Neural progenitor cell (in vitro differentiated cells): Measurements from ENCODE around the gene ZNF831. TPM values are rescaled to one million over a fixed set of nuclear protein-coding genes. Genes with fewer than 3 reads are reported as not detected.

Experiments
- DNase-seq: peaks from one replicate; pipeline ENCODE4 v3.0.0-alpha.2; 2016; ENCODE audit warnings: low spot score
- H2AFZ ChIP-seq: fragments of 200-600 bp; sonication (generic); replicated peaks from 2 replicates; pipeline ENCODE4 v1.6.1; 2016; ENCODE audit warnings: antibody characterized with exemption
- H3F3A ChIP-seq: fragments of 200-600 bp; sonication (generic); 2 replicates; pipeline ENCODE4 v1.6.1; 2016; ENCODE audit warnings: antibody characterized with exemption, low read depth
- H3K27ac ChIP-seq: fragments of 200-600 bp; sonication (generic); 2 replicates; pipeline ENCODE4 v1.5.1; 2016; ENCODE audit warnings: mild to moderate bottlenecking
- H3K27me3 ChIP-seq: fragments of 200-600 bp; sonication (generic); 2 replicates; pipeline ENCODE4 v1.6.1; 2016; ENCODE audit warnings: mild to moderate bottlenecking, moderate library complexity
- H3K36me3 ChIP-seq: fragments of 200-600 bp; sonication (generic); 2 replicates; pipeline ENCODE4 v1.5.1; 2016
- H3K4me1 ChIP-seq: fragments of 200-600 bp; sonication (generic); 2 replicates; pipeline ENCODE4 v1.6.1; 2016; ENCODE audit warnings: mixed run types
- H3K4me2 ChIP-seq: fragments of 200-600 bp; sonication (generic); 2 replicates; pipeline ENCODE4 v1.6.1; 2016
- H3K4me3 ChIP-seq: fragments of 200-600 bp; sonication (generic); 2 replicates; pipeline ENCODE4 v1.5.1; 2016
- H3K79me2 ChIP-seq: fragments of 200-600 bp; sonication (generic); 2 replicates; pipeline ENCODE4 v1.6.1; 2016; ENCODE audit warnings: low read depth
- H3K9ac ChIP-seq: fragments of 200-600 bp; sonication (generic); 2 replicates; pipeline ENCODE4 v1.6.1; 2016
- H3K9me3 ChIP-seq: fragments of 200-600 bp; sonication (generic); 2 replicates; pipeline ENCODE4 v1.5.1; 2016; ENCODE audit warnings: low read depth
- H4K20me1 ChIP-seq: fragments of 200-600 bp; sonication (generic); 2 replicates; pipeline ENCODE4 v1.6.1; 2016; ENCODE audit warnings: low read depth
- H3K27ac Mint-ChIP-seq: 3 replicates; pipeline ENCODE4 v1.8.0; 2021; ENCODE audit warnings: mixed read lengths
- H3K27me3 Mint-ChIP-seq: 2 replicates; pipeline ENCODE4 v1.8.0; 2022; ENCODE audit warnings: low read depth, mild to moderate bottlenecking, inconsistent platforms, moderate library complexity, mixed read lengths; ENCODE audit not compliant: insufficient read depth
- H3K36me3 Mint-ChIP-seq: 3 replicates; pipeline ENCODE4 v1.8.0; 2021; ENCODE audit warnings: mixed read lengths
- H3K4me1 Mint-ChIP-seq: 3 replicates; pipeline ENCODE4 v1.8.0; 2021; ENCODE audit warnings: mixed read lengths
- H3K4me3 Mint-ChIP-seq: 3 replicates; pipeline ENCODE4 v1.8.0; 2021; ENCODE audit warnings: mild to moderate bottlenecking, moderate library complexity, mixed read lengths
- H3K9me3 Mint-ChIP-seq: 3 replicates; pipeline ENCODE4 v1.8.0; 2020; ENCODE audit warnings: mixed read lengths
- EZH2 ChIP-seq: fragments of 200-600 bp; sonication (generic); IDR thresholded peaks from 2 replicates; pipeline ENCODE4 v1.6.1; 2017; ENCODE audit warnings: antibody characterized with exemption, mild to moderate bottlenecking, moderate library complexity
- EZH2phosphoT487 ChIP-seq: fragments of 200-600 bp; sonication (generic); IDR thresholded peaks from 2 replicates; pipeline ENCODE4 v1.6.1; 2017; ENCODE audit warnings: antibody characterized with exemption
- total RNA-seq: library from RNA; depleted of rRNA; stranded (reverse); fragments of >200 nt; gene quantifications from 2 replicates; pipeline ENCODE4 v1.2.3, GENCODE V29; 2015; ENCODE audit warnings: low replicate concordance
- TF ChIP-seq, protein P1 (sequence below): fragments of 200-600 bp; sonication (generic); IDR thresholded peaks from 2 replicates; pipeline ENCODE4 v1.5.1; 2017; ENCODE audit warnings: antibody characterized with exemption, mild to moderate bottlenecking

Gene ZNF831
- total RNA-seq, 1 donor from 2014 or later = not detected

DNA sequence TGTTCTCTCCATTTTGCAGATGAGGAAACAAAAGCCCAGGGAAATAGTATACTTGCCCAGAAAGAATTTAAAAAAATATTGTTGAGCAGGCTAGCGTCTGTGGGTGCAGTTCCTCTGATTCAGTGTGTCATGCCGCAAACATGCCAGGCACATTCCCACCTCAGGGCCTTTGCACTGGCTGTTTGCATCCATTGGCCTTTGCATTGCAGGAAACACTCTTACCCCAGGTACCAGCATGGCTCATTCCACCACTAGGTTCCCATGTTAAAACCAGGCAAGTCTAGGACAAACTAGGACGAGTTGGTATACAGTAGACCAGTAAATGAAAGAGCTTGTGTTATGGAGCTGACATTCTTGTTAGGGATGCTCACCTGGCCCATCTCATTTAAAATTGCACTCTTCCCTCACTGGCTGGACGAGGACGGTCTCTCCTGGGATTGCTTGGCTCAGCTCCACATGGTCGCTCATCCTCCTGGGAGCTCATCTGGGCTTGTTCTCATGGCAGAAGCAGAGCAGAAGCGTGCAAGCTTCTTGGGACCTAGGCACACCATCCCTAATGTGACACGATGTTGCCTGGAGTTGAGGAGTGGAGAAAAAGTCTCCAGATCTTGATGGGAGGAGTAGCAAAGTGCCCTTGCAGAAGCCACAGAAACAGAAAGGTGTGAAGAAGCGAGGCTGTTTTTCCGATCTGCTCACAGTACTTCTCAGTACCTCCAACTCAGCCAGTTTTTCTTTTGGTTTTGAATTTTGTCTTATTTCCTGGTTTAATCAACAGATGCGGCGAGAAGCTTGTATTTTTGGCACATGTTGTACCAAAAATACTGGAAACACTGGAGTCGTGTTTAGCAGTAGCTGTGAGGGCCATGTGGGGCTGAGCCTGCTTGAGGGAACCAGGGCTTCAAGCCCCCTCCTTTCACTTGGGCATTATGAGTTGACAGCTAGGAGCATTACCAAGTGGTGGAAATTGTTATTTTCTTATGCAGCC lies 13.9 kb downstream of the ZNF831 start:
- Mint-ChIP-seq H3K27ac (no peak overlapping the region), H3K27me3 (peaks cover 6% of the 10 kb centered on the region), H3K36me3 (no peaks in the 10 kb centered on the region), H3K9me3 (no peaks in the 10 kb centered on the region), H3K4me3 (no peak overlapping the region), H3K4me1 (peaks cover 3% of the 10 kb centered on the region)
- Histone ChIP-seq H4K20me1 (no peaks in the 10 kb centered on the region), H3K9me3 (no peaks in the 10 kb centered on the region), H3K4me1 (peaks cover 11% of the 10 kb centered on the region), H3K4me3 (no peak overlapping the region), H3K27ac (no peak overlapping the region), H3K36me3 (no peaks in the 10 kb centered on the region), H3K9ac (no peak overlapping the region), H3K79me2 (no peaks in the 10 kb centered on the region), H3K27me3 (no peaks in the 10 kb centered on the region), H3F3A (no peaks in the 10 kb centered on the region), H3K4me2 (no peak overlapping the region), H2AFZ (no peak overlapping the region)
- no peak for DNase-seq
- TF ChIP-seq, protein P1, sequence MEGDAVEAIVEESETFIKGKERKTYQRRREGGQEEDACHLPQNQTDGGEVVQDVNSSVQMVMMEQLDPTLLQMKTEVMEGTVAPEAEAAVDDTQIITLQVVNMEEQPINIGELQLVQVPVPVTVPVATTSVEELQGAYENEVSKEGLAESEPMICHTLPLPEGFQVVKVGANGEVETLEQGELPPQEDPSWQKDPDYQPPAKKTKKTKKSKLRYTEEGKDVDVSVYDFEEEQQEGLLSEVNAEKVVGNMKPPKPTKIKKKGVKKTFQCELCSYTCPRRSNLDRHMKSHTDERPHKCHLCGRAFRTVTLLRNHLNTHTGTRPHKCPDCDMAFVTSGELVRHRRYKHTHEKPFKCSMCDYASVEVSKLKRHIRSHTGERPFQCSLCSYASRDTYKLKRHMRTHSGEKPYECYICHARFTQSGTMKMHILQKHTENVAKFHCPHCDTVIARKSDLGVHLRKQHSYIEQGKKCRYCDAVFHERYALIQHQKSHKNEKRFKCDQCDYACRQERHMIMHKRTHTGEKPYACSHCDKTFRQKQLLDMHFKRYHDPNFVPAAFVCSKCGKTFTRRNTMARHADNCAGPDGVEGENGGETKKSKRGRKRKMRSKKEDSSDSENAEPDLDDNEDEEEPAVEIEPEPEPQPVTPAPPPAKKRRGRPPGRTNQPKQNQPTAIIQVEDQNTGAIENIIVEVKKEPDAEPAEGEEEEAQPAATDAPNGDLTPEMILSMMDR = no peak
- TF ChIP-seq EZH2 (no peak), EZH2phosphoT487 (no peak)

DNA sequence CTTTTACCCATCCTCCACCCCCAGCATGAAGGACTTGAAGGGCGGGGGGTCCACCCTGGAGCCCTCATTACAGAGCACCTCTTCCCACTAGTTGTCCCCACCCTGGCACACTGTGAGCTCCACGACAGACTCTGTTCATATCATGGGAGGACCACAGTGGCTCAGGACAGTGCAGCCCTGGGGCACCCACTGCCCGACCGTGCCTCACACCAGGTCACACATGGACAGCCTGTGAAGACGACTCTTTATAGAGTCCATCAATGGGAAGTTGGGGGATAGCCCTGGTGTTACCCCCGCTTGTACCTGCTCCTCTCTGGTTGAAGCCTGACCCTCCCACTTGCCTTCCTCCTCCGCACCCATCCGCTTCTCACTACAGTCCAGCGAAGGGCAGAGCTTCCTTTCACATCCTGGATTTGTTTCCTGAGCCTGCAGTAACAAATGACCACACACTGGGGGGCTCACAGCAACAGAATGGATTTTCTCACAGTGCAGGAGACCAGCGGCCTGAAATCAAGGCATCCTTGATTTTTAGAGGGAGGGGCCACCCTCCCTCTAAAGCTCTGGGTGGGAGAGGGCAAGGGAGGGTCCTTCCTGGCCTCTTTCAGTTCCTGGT lies 15.5 kb downstream of the ZNF831 start:
- no peak overlapping the region for H3K9ac ChIP-seq
- no peaks in the 10 kb centered on the region for H3K9me3 Mint-ChIP-seq
- H3K9me3 ChIP-seq = no peaks in the 10 kb centered on the region
- H3K27ac Mint-ChIP-seq = no peak overlapping the region
- no peak overlapping the region for H3K27ac ChIP-seq
- H3K36me3 ChIP-seq = no peaks in the 10 kb centered on the region
- H3K79me2 ChIP-seq = no peaks in the 10 kb centered on the region
- TF ChIP-seq EZH2phosphoT487 (no peak), EZH2 (no peak)
- TF ChIP-seq, protein P1 = peak; percentile 21
- H2AFZ ChIP-seq = peak overlapping the region; percentile 76
- no peak overlapping the region for H3K4me2 ChIP-seq
- no peak overlapping the region for H3K4me3 Mint-ChIP-seq
- H4K20me1 ChIP-seq = no peaks in the 10 kb centered on the region
- peaks cover 3% of the 10 kb centered on the region for H3K4me1 Mint-ChIP-seq
- H3K4me3 ChIP-seq = no peak overlapping the region
- no peaks in the 10 kb centered on the region for H3K36me3 Mint-ChIP-seq
- peaks cover 11% of the 10 kb centered on the region for H3K4me1 ChIP-seq
- H3K27me3 ChIP-seq = no peaks in the 10 kb centered on the region
- DNase-seq = peak; percentile 55
- no peaks in the 10 kb centered on the region for H3K27me3 Mint-ChIP-seq
- H3F3A ChIP-seq = no peaks in the 10 kb centered on the region

DNA sequence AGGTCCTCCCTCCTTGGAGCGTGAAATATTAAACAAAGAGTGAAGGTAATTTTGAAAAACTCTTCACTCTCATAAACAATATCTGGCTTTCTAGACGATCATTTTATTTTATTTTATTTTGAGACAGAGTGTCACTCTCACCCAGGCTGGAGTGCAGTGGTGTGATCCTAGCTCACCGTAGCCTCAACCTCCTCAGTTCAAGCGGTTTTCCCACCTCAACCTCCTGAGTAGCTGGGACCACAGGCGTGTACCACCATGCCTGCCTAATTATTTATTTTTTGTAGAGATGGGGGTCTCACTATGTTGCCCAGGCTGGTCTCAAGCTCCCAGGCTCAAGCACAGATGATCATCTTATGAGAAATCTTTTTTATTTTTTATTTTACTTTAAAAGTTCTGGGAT lies 16.4 kb downstream of the ZNF831 start:
- no peaks in the 10 kb centered on the region for H3K9me3 Mint-ChIP-seq
- no peak for DNase-seq
- Histone ChIP-seq H3K4me3 (no peak overlapping the region), H4K20me1 (no peaks in the 10 kb centered on the region), H2AFZ (peak overlapping the region; percentile 76), H3K27ac (no peak overlapping the region), H3K9ac (no peak overlapping the region), H3K9me3 (no peaks in the 10 kb centered on the region), H3K4me1 (peaks cover 11% of the 10 kb centered on the region), H3F3A (no peaks in the 10 kb centered on the region), H3K79me2 (no peaks in the 10 kb centered on the region), H3K4me2 (no peak overlapping the region), H3K27me3 (no peaks in the 10 kb centered on the region), H3K36me3 (no peaks in the 10 kb centered on the region)
- TF ChIP-seq, protein P1 = no peak
- no peak for TF ChIP-seq EZH2phosphoT487
- no peak for TF ChIP-seq EZH2
- no peaks in the 10 kb centered on the region for H3K36me3 Mint-ChIP-seq
- H3K4me3 Mint-ChIP-seq = no peak overlapping the region
- peaks cover 2% of the 10 kb centered on the region for H3K27me3 Mint-ChIP-seq
- H3K4me1 Mint-ChIP-seq = peaks cover 6% of the 10 kb centered on the region
- no peak overlapping the region for H3K27ac Mint-ChIP-seq
